ENCODE results near the gene PRSS1. TPM values are rescaled to one million over a fixed set of nuclear protein-coding genes. Genes with fewer than 3 reads are reported as not detected.
"Not testable (repeated sequence)": the region's sequence is repeated elsewhere in the genome, so short reads cannot be mapped to it uniquely, and the experiment has no call there.

The PRSS1 gene
- total and polyA plus RNA-seq, 2 donors = 3.0 TPM; not detected in 1

DNA sequence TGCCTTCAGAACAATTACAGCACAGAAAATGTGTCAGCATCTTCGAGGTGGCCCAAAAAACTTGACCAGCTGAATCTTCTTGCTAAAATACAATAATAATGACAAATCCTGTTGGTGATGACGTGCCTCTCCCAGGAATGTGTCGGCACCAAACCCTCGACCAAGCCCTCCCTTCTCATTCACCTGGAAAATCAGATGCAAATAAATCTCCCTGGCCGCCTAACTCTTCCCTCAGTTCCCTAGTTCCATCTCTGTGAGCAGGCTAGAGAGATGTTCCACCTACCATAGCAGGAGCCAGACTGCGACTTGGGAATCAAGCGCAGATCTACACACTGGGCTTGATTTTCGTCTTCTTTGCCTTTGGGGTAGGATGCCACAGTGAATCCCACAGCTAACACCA lies 4.1 kb downstream of the PRSS1 start:
- Histone ChIP-seq H3K36me3 (ENCODE audit: insufficient read depth) (no peaks in the 10 kb centered on the region), H3K27ac (ENCODE audit: low read depth) (no peak overlapping the region), H3K4me1 (ENCODE audit: insufficient read depth) (no peaks in the 10 kb centered on the region), H3K4me3 (ENCODE audit: low read depth, low read length) (no peak overlapping the region)
- whole genome bisulfite sequencing = 57% methylated on average over 8 of the region's 8 CpGs
- DNase-seq (ENCODE audit: extremely low spot score) = no peak

DNA sequence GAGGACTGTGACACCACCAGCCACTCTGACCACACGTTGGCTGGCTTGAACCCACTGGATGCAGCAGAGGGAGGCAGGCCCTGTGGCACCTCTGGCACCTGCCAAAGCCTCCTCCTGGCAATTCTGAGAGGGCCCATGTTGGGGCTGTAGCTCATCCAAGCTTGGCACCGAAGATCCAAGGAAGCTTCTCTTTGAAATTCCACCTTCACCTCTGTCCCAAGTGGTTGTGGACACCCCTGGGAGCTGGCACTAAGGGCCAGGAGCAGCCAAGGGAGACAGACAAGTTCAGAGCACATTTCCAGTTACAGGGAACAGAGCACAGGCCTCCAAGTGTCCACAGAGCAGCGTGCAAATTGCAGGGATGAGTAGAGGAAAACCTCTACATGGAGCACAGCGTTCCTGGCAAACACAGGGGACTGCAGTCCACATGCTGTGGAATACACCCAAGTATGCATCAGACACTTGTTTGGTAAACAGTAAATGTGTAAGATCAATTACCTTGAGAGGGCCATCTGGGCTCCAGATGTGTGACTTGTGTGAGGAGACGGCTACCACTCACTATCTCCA lies 4.7 kb downstream of the PRSS1 start:
- WGBS = 47% methylated on average over 5 of the region's 5 CpGs
- H3K27ac ChIP-seq (ENCODE audit: low read depth); H3K36me3 ChIP-seq (ENCODE audit: insufficient read depth); DNase-seq (ENCODE audit: extremely low spot score); H3K4me1 ChIP-seq (ENCODE audit: insufficient read depth); H3K4me3 ChIP-seq (ENCODE audit: low read depth, low read length): not testable (repeated sequence)

DNA sequence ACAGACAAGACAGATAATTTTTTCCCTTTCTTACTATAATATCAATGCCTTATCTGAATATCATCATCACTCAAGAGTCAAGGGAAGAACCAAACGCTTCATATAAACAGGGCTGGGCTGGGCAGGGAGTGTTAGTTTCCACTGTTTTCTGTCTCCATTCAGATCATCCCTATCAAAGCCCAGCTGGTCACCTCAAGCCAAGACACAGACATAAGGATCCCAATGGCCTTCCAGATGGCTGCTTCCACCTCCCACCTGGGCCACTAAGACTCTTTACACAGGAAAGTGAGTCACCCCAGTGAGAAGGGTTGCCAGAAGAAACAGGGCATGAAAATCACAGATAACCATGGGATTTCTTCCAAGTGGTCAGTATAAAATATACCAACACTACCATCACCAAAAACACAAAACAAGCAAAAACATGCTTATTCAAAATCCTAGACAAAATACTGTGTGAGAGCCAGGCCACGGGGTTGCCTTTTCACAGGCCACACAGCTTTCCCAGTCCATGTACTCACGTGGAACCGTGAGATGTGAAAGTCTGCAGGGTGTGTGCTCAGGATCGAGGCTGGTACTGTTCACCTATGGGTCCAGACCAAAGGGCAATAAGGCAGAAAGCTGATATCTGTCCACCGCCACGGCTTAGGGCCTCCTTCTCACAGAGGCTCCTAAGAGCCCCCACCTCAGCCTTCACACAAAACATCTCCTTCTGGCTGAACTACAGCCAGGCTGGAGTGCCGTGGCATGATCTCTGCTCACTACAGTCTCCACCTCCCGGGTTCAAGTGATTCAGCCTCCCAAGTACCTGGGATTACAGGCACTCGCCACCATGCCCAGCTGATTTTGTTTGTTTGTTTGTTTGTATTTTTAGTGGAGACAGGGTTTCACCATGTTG lies 5.7 kb downstream of the PRSS1 start:
- 67% methylated on average over 10 of the region's 10 CpGs for WGBS
- no peaks in the 10 kb centered on the region for H3K36me3 ChIP-seq (ENCODE audit: insufficient read depth)
- no peak overlapping the region for H3K27ac ChIP-seq (ENCODE audit: low read depth)
- H3K4me3 ChIP-seq (ENCODE audit: low read depth, low read length) = no peak overlapping the region
- H3K4me1 ChIP-seq (ENCODE audit: insufficient read depth) = no peaks in the 10 kb centered on the region
- no peak for DNase-seq (ENCODE audit: extremely low spot score)

DNA sequence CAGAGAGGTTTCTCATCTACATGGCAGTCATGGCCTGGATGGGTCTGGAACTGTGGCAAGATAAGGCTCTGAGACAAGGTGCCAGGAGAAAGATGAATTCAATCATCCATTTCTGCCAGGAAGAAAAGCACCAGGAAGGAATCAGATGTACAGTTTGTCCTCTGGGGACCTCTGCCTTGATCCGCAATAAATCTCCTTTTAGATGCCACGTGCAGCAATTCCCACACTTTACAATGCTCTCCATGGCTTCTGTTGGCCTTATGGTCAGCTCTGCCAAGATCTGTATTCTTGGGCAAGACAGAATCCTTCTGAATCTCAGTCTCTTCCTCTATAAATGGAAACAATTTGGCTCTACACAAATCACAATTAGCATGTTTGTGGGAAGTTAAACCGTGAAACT lies 9.0 kb downstream of the PRSS1 start:
- DNase-seq (ENCODE audit: extremely low spot score); H3K36me3 ChIP-seq (ENCODE audit: insufficient read depth); H3K4me3 ChIP-seq (ENCODE audit: low read depth, low read length); H3K27ac ChIP-seq (ENCODE audit: low read depth); H3K4me1 ChIP-seq (ENCODE audit: insufficient read depth): not testable (repeated sequence)
- WGBS = 54% methylated on average over 3 of the region's 3 CpGs

DNA sequence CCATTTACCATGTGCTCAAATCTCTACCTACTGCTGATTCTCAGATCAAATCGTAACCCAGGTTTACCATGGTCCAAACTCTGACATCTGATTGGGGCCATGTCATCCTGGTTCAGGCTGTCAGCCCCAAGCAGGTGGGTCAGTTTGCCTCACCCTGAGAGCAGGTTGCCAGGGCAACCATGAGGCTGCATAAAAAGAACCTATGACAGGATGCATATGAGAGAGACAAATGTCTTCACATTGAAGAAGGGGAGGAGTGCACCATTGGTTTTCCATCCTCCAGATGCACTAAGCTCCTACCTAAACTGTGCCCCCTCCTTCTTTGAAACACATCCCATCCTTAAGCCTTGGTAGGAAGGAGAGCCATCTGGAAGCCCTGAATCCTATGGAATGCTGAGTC lies 10.2 kb downstream of the PRSS1 start:
- 92% methylated on average over 1 of the region's 1 CpG for WGBS

DNA sequence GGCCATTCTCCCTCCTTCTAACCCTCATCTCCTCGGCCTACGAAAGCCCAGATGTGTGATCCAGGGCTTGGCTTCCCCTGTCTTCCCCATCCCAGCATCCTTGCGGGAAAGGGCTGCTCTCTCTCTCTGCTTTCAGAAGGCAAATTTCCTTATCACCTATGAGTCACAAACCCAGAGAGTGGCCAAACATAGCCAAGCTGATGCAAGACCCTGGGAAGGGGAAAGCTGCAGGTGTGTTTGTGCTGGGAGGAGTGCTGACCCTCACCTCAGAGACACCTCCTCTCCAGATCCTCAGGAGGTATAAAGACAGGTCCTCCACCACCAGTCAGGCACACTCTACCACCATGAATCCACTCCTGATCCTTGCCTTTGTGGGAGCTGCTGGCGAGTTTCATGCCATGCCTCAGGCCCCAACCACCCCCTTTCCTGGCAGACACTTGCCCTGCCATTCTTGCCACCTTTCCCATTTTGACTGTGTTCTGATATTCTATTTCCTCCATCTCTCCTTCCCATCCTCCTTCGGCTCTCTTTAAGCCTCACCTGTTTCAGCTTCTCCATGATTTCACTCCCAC lies 10.9 kb downstream of the PRSS1 start:
- H3K27ac ChIP-seq (ENCODE audit: low read depth) = no peak overlapping the region
- no peaks in the 10 kb centered on the region for H3K36me3 ChIP-seq (ENCODE audit: insufficient read depth)
- DNase-seq (ENCODE audit: extremely low spot score) = no peak
- no peaks in the 10 kb centered on the region for H3K4me1 ChIP-seq (ENCODE audit: insufficient read depth)
- 61% methylated on average over 5 of the region's 5 CpGs for WGBS
- no peak overlapping the region for H3K4me3 ChIP-seq (ENCODE audit: low read depth, low read length)

More for the DNA sequence above, 10.2 kb downstream of the PRSS1 start:
- DNase-seq (ENCODE audit: extremely low spot score) = no peak
- Histone ChIP-seq H3K4me3 (ENCODE audit: low read depth, low read length) (no peak overlapping the region), H3K4me1 (ENCODE audit: insufficient read depth) (no peaks in the 10 kb centered on the region), H3K27ac (ENCODE audit: low read depth) (no peak overlapping the region), H3K36me3 (ENCODE audit: insufficient read depth) (no peaks in the 10 kb centered on the region)

DNA sequence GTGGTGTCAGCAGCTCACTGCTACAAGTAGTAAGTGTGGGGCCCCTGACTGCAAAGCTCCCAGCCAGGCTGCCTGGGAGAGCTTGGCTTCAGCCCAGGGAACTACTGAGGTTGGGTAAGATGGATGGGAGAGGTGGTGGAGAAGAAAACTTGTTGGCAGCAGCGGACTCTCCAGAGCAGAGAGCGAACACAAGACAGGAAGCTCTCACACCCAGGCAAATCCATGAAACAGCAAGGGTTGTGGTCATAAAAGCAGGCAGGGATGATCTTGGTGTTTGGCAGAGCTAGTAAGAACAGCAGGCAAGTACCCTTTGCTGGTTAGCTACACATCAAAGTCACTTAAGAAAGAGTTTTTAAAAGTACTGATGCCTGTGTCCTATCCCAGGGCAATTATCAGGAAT lies 12.3 kb downstream of the PRSS1 start:
- H3K4me3 ChIP-seq (ENCODE audit: low read depth, low read length); H3K36me3 ChIP-seq (ENCODE audit: insufficient read depth); H3K4me1 ChIP-seq (ENCODE audit: insufficient read depth); H3K27ac ChIP-seq (ENCODE audit: low read depth); DNase-seq (ENCODE audit: extremely low spot score): not testable (repeated sequence)
- WGBS = 44% methylated on average over 2 of the region's 2 CpGs

DNA sequence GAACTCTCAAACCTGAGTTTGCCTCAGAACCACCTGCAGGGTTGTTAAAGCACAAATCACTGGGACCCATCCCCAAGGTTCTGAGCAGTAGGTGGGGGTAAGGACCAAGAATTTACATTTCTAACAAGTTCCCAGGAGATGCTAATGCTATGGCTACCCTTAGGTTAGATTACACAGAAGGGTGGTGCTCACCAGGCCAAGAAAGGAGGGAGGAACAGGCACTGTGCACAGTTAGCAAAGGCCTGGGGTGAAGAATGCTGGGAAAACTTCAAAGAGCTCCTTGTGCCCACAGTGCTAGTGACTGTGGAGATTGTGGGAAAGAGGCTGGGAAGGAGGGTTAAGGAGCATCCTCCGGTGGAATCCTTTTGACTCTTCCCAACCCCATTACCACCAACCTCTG lies 12.8 kb downstream of the PRSS1 start:
- no peak for DNase-seq (ENCODE audit: extremely low spot score)
- no peak overlapping the region for H3K4me3 ChIP-seq (ENCODE audit: low read depth, low read length)
- no peaks in the 10 kb centered on the region for H3K36me3 ChIP-seq (ENCODE audit: insufficient read depth)
- H3K27ac ChIP-seq (ENCODE audit: low read depth) = no peak overlapping the region
- H3K4me1 ChIP-seq (ENCODE audit: insufficient read depth) = no peaks in the 10 kb centered on the region
- 83% methylated on average over 1 of the region's 1 CpG for WGBS

DNA sequence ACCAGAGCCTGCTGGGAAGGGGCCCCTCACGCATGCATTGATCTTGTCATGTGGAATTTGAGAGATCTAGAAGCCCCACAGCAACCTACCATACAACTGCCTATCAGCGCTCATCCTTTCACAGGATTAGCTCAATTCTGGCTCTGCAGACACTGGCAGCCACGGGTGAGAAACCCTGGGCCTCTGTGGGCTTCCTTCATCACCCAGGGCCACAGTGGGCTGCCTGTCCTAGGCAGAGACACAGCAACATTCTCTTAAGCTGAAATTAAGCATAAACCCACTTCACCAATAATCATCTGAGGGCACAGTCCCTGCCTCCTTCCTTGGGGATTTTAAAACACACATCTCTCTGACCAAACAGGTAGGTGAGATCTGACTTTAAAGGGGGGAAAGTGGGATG lies 18.2 kb downstream of the PRSS1 start:
- Histone ChIP-seq H3K4me3 (ENCODE audit: low read depth, low read length) (no peak overlapping the region), H3K36me3 (ENCODE audit: insufficient read depth) (no peaks in the 10 kb centered on the region), H3K4me1 (ENCODE audit: insufficient read depth) (no peaks in the 10 kb centered on the region), H3K27ac (ENCODE audit: low read depth) (no peak overlapping the region)
- no peak for DNase-seq (ENCODE audit: extremely low spot score)
- 63% methylated on average over 3 of the region's 3 CpGs for WGBS

DNA sequence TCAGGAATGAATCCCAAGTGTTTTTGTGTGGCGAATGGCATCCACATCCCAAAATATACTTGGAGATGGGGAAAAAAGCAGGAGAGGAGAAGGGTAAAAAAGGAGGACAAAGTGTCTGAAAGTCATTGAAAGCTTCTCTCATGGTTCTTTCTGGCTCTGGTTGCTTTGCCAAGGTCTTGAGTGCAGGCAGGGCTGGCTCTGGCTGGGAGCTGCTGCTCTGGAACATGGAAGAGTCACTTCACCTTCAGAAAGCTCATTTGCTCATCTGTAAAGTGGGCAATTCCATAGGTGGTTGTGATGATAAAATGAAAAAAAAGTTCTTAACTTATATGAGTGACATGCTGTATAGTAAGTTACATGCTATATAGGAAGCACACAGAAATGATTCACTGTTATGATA lies 18.6 kb downstream of the PRSS1 start:
- H3K4me1 ChIP-seq (ENCODE audit: insufficient read depth) = no peaks in the 10 kb centered on the region
- no peak for DNase-seq (ENCODE audit: extremely low spot score)
- no peak overlapping the region for H3K27ac ChIP-seq (ENCODE audit: low read depth)
- WGBS = 74% methylated on average over 1 of the region's 1 CpG
- H3K4me3 ChIP-seq (ENCODE audit: low read depth, low read length) = no peak overlapping the region
- H3K36me3 ChIP-seq (ENCODE audit: insufficient read depth) = no peaks in the 10 kb centered on the region

DNA sequence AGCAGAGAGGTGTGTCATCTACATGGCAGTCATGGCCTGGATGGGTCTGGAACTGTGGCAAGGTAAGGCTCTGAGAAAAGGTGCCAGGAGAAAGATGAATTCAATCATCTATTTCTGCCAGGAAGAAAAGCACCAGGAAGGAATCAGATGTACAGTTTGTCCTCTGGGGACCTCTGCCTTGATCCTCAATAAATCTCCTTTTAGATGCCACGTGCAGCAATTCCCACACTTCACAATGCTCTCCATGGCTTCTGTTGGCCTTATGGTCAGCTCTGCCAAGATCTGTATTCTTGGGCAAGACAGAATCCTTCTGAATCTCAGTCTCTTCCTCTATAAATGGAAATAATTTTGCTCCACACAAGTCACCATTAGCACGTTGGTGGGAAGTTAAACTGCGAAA lies 19.6 kb downstream of the PRSS1 start:
- not testable (repeated sequence) for DNase-seq (ENCODE audit: extremely low spot score); H3K27ac ChIP-seq (ENCODE audit: low read depth); H3K36me3 ChIP-seq (ENCODE audit: insufficient read depth); H3K4me1 ChIP-seq (ENCODE audit: insufficient read depth); H3K4me3 ChIP-seq (ENCODE audit: low read depth, low read length)
- WGBS = 60% methylated on average over 3 of the region's 3 CpGs

DNA sequence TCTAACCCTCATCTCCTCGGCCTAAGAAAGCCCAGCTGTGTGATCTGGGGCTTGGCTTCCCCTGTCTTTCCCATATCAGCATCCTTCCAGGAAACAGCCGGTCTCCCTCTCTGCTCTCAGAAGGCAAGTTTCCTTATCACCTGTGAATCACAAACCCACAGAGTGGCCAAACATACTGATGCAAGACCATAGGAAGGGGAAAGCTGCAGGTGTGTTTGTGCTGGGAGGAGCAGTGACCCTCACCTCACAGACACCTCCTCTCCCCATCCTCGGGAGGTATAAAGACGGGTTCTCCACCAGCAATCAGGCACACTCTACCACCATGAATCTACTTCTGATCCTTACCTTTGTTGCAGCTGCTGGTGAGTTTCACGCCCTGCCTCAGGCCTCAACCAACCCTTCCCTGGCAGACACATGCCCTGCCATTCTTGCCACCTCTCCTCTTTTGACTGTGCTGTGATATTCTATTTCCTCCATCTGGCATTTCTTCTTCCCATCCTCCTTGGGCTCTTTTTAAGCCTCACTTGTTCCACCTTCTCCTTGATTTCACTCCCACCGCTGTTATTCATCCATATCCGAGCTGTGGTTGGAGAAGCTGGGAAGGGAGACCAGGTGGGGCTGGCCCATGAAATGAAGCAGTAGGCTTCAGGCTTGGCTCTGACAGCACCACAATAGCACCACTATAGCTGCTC lies 21.5 kb downstream of the PRSS1 start, which contains the start of gene PRSS2:
TSS of gene PRSS2 (plus strand) at position 310 of the 692 bp plus-strand sequence. CDS start at position 323, 13 bp downstream.
- H3K4me1 ChIP-seq (ENCODE audit: insufficient read depth) = no peaks in the 10 kb centered on the region
- no peak within 1 kb of the TSS for H3K27ac ChIP-seq (ENCODE audit: low read depth)
- no peak for DNase-seq (ENCODE audit: extremely low spot score)
- H3K4me3 ChIP-seq (ENCODE audit: low read depth, low read length) = no peak within 1 kb of the TSS
- H3K36me3 ChIP-seq (ENCODE audit: insufficient read depth) = no peaks in the 10 kb centered on the region
- 75% methylated on average over 7 of the region's 7 CpGs for WGBS

DNA sequence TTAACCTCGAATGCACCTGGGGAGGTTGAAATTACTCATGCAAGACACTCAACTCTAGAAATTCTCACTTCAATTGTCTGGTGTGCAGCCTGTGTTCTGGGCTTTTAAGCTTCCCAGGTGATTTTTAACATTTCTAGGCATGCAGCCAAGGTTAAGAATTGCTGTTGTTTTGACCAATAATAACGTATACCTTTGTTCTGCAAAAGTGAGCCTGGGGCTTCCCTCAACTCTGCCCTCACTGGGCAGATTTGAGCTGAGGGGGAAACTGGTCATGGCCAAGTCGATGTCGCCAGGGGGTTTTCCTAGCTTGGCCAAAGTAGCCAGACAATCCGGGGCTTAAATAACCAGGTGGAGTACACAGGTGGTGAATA lies 22.1 kb downstream of the PRSS1 start:
- WGBS = 74% methylated on average over 5 of the region's 5 CpGs
- DNase-seq (ENCODE audit: extremely low spot score) = no peak
- H3K27ac ChIP-seq (ENCODE audit: low read depth) = no peak overlapping the region

More for the DNA sequence above, 22.1 kb downstream of the PRSS1 start:
- Histone ChIP-seq H3K4me1 (ENCODE audit: insufficient read depth) (no peaks in the 10 kb centered on the region), H3K4me3 (ENCODE audit: low read depth, low read length) (no peak overlapping the region), H3K36me3 (ENCODE audit: insufficient read depth) (no peaks in the 10 kb centered on the region)

Data from urinary bladder (tissue), 4 donors.